BLaER1 (cell line): ENCODE results near the gene PTPRD.

ENCODE experiments used
- H3K27ac ChIP-seq: shearing (Covaris generic); formaldehyde crosslinking; 2 replicates; pipeline ENCODE4 v1.8.1; 2022
- H3K27me3 ChIP-seq: shearing (Covaris generic); formaldehyde crosslinking; 2 replicates; pipeline ENCODE4 v1.8.1; 2022
- H3K36me3 ChIP-seq: shearing (Covaris generic); formaldehyde crosslinking; 2 replicates; pipeline ENCODE4 v1.8.1; 2022
- H3K4me1 ChIP-seq: shearing (Covaris generic); formaldehyde crosslinking; 2 replicates; pipeline ENCODE4 v1.8.1; 2022
- H3K4me2 ChIP-seq: shearing (Covaris generic); formaldehyde crosslinking; 2 replicates; pipeline ENCODE4 v1.8.1; 2022
- H3K4me3 ChIP-seq: shearing (Covaris generic); formaldehyde crosslinking; 2 replicates; pipeline ENCODE4 v1.8.1; 2022
- H3K9ac ChIP-seq: shearing (Covaris generic); formaldehyde crosslinking; 2 replicates; pipeline ENCODE4 v1.8.1; 2022
- H3K9me3 ChIP-seq: shearing (Covaris generic); formaldehyde crosslinking; 2 replicates; pipeline ENCODE4 v1.8.1; 2022
- H4K20me1 ChIP-seq: shearing (Covaris generic); formaldehyde crosslinking; 2 replicates; pipeline ENCODE4 v1.8.1; 2022
- Cebpa-rat ChIP-seq: shearing (Covaris generic); IDR thresholded peaks from 2 replicates; pipeline ENCODE4 v1.8.1; 2022

Gene PTPRD

DNA sequence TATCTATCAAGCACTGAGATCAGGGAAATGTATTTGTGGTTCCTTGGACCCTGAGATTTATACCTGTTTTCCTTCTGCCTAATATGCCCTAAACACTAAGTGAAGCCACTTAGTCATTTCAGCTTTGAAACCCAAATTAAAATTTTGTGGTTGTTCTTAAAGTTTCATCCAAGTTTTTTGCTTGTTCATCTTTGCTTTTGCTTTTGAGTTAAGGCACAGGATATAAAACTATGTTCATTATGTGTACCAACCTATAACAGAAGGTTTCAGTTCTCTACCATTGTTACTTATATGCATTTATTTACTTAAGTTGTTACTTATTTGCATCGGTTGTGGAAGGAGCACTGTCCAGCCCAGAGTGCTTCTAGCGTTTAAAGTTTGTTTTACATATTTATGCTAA is 382.3 kb downstream of the PTPRD start:
- Histone ChIP-seq H3K36me3 (no peaks in the 10 kb centered on the region), H3K9me3 (no peaks in the 10 kb centered on the region), H4K20me1 (no peaks in the 10 kb centered on the region), H3K4me2 (no peak overlapping the region), H3K4me3 (no peak overlapping the region), H3K9ac (no peak overlapping the region), H3K27me3 (no peaks in the 10 kb centered on the region), H3K4me1 (no peaks in the 10 kb centered on the region), H3K27ac (no peak overlapping the region)
- no peak for TF ChIP-seq Cebpa-rat

DNA sequence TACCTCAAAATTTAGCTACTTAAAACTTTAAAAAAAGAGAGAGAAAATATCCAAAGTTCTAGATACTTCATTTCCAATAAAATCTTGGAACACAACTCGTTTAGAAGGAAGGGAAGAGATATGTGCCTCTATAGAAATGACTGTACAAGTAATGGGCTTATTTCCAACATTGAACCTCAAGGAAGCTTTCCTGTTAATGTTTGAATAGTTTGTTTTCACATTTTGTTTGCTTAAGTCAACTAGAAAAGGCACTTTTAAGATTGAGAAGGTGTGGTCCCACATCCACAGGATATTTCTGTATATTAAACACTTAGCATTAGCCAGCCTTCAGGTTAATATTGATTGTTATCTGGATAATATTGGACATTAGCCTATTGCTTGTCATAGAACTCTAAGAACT is 384.7 kb downstream of the PTPRD start:
- no peak for TF ChIP-seq Cebpa-rat
- no peaks in the 10 kb centered on the region for H4K20me1 ChIP-seq

DNA sequence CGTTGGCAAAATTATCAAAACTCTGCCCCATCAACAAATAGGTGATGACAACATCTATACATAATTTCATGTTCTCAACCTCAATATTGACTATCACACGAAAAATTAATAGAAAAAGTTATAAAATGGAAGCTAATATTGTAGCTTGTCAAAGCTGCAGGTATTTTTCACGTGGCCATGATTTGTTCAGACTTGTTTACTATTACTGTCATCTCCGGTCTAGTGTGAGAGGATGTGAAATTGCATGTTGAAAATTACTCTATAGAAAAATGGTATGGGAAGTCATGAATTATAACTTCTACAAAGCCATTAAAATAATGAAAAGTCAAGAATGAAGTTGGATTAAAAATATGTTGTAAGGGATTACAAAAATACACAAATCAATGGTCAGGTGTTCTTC is 385.8 kb downstream of the PTPRD start:
- no peaks in the 10 kb centered on the region for H3K27me3 ChIP-seq
- H3K4me3 ChIP-seq, result no peak overlapping the region
- H3K36me3 ChIP-seq, result no peaks in the 10 kb centered on the region
- H4K20me1 ChIP-seq, result no peaks in the 10 kb centered on the region
- no peak overlapping the region for H3K27ac ChIP-seq
- peaks cover 4% of the 10 kb centered on the region; the same call in 1 of the 2 replicates for H3K4me1 ChIP-seq
- no peak overlapping the region for H3K9ac ChIP-seq
- H3K4me2 ChIP-seq, result no peak overlapping the region
- H3K9me3 ChIP-seq, result no peaks in the 10 kb centered on the region
- TF ChIP-seq Cebpa-rat, result no peak

More for the DNA sequence above, 384.7 kb downstream of the PTPRD start:
- no peaks in the 10 kb centered on the region for H3K9me3 ChIP-seq
- H3K4me3 ChIP-seq, result no peak overlapping the region
- H3K36me3 ChIP-seq, result no peaks in the 10 kb centered on the region
- no peak overlapping the region for H3K4me2 ChIP-seq
- H3K27ac ChIP-seq, result no peak overlapping the region
- no peaks in the 10 kb centered on the region for H3K27me3 ChIP-seq
- H3K9ac ChIP-seq, result no peak overlapping the region
- H3K4me1 ChIP-seq, result no peaks in the 10 kb centered on the region

DNA sequence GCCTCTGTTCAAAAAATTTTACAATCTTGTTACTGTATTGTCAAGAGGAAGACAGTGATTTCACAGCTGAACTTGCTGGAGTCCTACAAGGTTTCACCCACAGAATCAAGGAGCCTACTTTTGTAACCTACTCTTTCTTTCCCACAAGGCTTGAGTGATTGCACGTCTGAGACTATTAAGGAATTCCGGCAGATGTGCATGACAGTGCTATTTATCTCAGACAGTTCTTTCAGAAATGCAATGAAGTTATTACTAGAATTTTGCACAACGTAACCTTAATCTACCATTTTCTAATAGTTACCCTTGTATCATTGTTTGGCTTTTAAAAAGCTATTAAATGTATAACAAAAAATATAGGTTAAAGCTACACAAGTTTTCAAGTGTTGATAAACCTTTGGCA is 400.1 kb downstream of the PTPRD start:
- Histone ChIP-seq H3K27ac (no peak overlapping the region), H3K9me3 (no peaks in the 10 kb centered on the region)

GRCh38 chr9:10208691-10209069 is 404.1 kb downstream of the PTPRD start:
- H3K36me3 ChIP-seq, result no peaks in the 10 kb centered on the region
- no peaks in the 10 kb centered on the region for H3K9me3 ChIP-seq
- no peak for TF ChIP-seq Cebpa-rat
- no peak overlapping the region for H3K27ac ChIP-seq
- no peaks in the 10 kb centered on the region for H3K27me3 ChIP-seq
- peak overlapping the region; percentile 44 for H3K4me2 ChIP-seq
- H3K4me1 ChIP-seq, result no peaks in the 10 kb centered on the region
- no peak overlapping the region for H3K9ac ChIP-seq
- H4K20me1 ChIP-seq, result no peaks in the 10 kb centered on the region
- H3K4me3 ChIP-seq, result peak overlapping the region; percentile 50; the same call in 1 of the 2 replicates

More for the DNA sequence above, 400.1 kb downstream of the PTPRD start:
- no peaks in the 10 kb centered on the region for H3K4me1 ChIP-seq
- no peak overlapping the region for H3K4me2 ChIP-seq
- no peak overlapping the region for H3K9ac ChIP-seq
- H3K36me3 ChIP-seq, result no peaks in the 10 kb centered on the region
- no peak overlapping the region for H3K4me3 ChIP-seq
- TF ChIP-seq Cebpa-rat, result no peak
- H4K20me1 ChIP-seq, result no peaks in the 10 kb centered on the region
- H3K27me3 ChIP-seq, result no peaks in the 10 kb centered on the region

- H4K20me1 ChIP-seq, result no peaks in the 10 kb centered on the region
- TF ChIP-seq Cebpa-rat, result no peak
- H3K4me2 ChIP-seq, result no peak overlapping the region
- no peaks in the 10 kb centered on the region for H3K4me1 ChIP-seq
- H3K27ac ChIP-seq, result no peak overlapping the region
- no peaks in the 10 kb centered on the region for H3K36me3 ChIP-seq
- H3K9ac ChIP-seq, result no peak overlapping the region
- H3K9me3 ChIP-seq, result no peaks in the 10 kb centered on the region
- no peak overlapping the region for H3K4me3 ChIP-seq
- H3K27me3 ChIP-seq, result no peaks in the 10 kb centered on the region
Measured at GRCh38 chr9:10204276-10204675, 408.5 kb downstream of the PTPRD start.

GRCh38 chr9:10173561-10173960 is 439.2 kb downstream of the PTPRD start:
- Histone ChIP-seq H3K27me3 (no peaks in the 10 kb centered on the region), H3K9ac (no peak overlapping the region), H3K4me2 (no peak overlapping the region), H3K4me1 (no peaks in the 10 kb centered on the region), H3K27ac (no peak overlapping the region), H4K20me1 (no peaks in the 10 kb centered on the region), H3K36me3 (no peaks in the 10 kb centered on the region), H3K4me3 (no peak overlapping the region), H3K9me3 (no peaks in the 10 kb centered on the region)
- TF ChIP-seq Cebpa-rat, result no peak

DNA sequence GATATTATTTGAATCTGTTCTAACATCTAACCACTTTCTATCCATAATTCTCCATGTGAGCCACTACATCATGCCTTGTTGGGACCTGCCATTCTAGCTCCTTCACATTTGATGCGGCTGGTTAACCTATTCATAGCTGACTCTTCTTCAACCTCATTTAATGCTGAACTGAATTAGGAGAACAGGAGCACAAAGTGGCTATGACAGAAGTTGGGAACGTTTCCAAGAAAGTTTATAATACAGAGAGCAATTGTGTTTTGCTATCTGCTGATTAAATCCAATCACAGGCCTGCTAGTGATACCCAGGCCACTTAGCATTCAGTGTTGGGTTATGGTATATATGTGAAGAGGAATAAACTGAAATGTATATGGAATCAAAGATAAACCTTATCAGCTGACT is 440.3 kb downstream of the PTPRD start:
- Histone ChIP-seq H3K36me3 (no peaks in the 10 kb centered on the region), H3K9me3 (no peaks in the 10 kb centered on the region)
- no peak for TF ChIP-seq Cebpa-rat

DNA sequence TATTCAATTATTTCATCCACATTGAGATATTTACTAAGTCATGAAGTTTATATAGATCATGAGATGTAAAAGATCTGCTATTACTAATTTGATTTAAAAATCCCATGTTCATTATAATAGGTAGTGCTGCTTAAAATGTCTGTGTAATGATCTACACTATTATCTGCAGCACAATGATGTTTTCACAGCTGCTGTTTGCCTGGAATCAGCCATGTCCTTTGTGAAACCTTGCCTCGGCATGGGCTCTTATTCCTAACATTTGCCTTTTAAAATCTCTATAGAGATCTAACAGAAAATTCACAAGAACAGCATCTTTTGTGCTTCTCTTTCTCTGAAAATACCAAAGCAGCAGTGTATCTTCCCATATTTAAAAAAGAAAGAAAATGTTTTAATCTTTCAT is 444.6 kb downstream of the PTPRD start:
- no peak overlapping the region for H3K27ac ChIP-seq
- no peak overlapping the region for H3K4me3 ChIP-seq
- H3K9ac ChIP-seq, result no peak overlapping the region
- H3K36me3 ChIP-seq, result no peaks in the 10 kb centered on the region
- TF ChIP-seq Cebpa-rat, result no peak
- no peaks in the 10 kb centered on the region for H3K9me3 ChIP-seq
- no peaks in the 10 kb centered on the region for H4K20me1 ChIP-seq
- H3K27me3 ChIP-seq, result no peaks in the 10 kb centered on the region
- no peaks in the 10 kb centered on the region for H3K4me1 ChIP-seq
- H3K4me2 ChIP-seq, result no peak overlapping the region

More for the DNA sequence above, 440.3 kb downstream of the PTPRD start:
- Histone ChIP-seq H4K20me1 (no peaks in the 10 kb centered on the region), H3K9ac (no peak overlapping the region), H3K27me3 (no peaks in the 10 kb centered on the region), H3K4me3 (no peak overlapping the region), H3K27ac (no peak overlapping the region), H3K4me2 (no peak overlapping the region), H3K4me1 (no peaks in the 10 kb centered on the region)

DNA sequence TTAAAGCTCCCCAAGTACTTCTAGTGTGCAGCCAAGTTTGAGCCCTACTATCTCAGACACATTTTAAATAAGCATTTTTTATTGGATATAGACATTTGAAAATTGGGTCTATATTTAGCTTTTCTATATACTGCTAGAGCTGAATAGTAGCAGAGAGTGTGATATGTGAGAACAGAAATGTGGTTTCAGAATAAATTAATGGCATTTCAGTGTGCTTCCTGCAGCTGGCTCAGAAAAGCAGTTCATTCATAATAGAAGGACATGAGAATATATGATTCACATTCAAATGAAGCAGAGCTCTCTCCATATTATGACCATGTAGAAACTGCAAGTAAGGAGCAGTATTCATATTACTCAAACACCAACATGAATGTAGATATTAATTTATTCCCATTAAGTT is 464.0 kb downstream of the PTPRD start:
- Histone ChIP-seq H3K4me2 (no peak overlapping the region), H3K9ac (no peak overlapping the region), H3K9me3 (no peaks in the 10 kb centered on the region), H3K27me3 (no peaks in the 10 kb centered on the region), H3K36me3 (no peaks in the 10 kb centered on the region), H3K27ac (no peak overlapping the region), H3K4me3 (no peak overlapping the region), H4K20me1 (no peaks in the 10 kb centered on the region), H3K4me1 (no peaks in the 10 kb centered on the region)
- TF ChIP-seq Cebpa-rat, result no peak
